HEK293 (cell line): Measurements from ENCODE around the gene USF1.
A peak's percentile ranks its signal among the peaks of the same experiment; 100 is the strongest.

Source experiments
- IKZF3 ChIP-seq: fragments of 450-650 bp; IDR thresholded peaks from 2 replicates; pipeline ENCODE4 v1.5.0; 2018; ENCODE audit warnings: missing biosample characterization, mild to moderate bottlenecking, missing genetic modification characterization, moderate library complexity
- SCRT2 ChIP-seq: fragments of 450-650 bp; formaldehyde crosslinking; IDR thresholded peaks from 2 replicates; pipeline ENCODE4 v1.5.1; 2016; ENCODE audit warnings: missing biosample characterization, missing genetic modification characterization
- SP2 ChIP-seq: fragments of 450-650 bp; formaldehyde crosslinking; IDR thresholded peaks from 2 replicates; pipeline ENCODE4 v1.5.1; 2016; ENCODE audit warnings: missing biosample characterization, missing genetic modification characterization
- SP7 ChIP-seq: fragments of 450-650 bp; formaldehyde crosslinking; IDR thresholded peaks from 2 replicates; pipeline ENCODE4 v1.5.1; 2016; ENCODE audit warnings: missing biosample characterization, missing genetic modification characterization
- ZBTB8A ChIP-seq: fragments of 450-650 bp; formaldehyde crosslinking; IDR thresholded peaks from 2 replicates; pipeline ENCODE4 v1.5.1; 2016; ENCODE audit warnings: missing biosample characterization, missing genetic modification characterization
- ZFP69B ChIP-seq: fragments of 450-650 bp; formaldehyde crosslinking; IDR thresholded peaks from 2 replicates; pipeline ENCODE4 v1.5.1; 2016; ENCODE audit warnings: missing biosample characterization, missing genetic modification characterization
- ZNF138 ChIP-seq: fragments of 450-650 bp; formaldehyde crosslinking; IDR thresholded peaks from 2 replicates; pipeline ENCODE4 v1.5.1; 2016; ENCODE audit warnings: missing biosample characterization, missing genetic modification characterization, borderline replicate concordance
- ZNF140 ChIP-seq: fragments of 450-650 bp; formaldehyde crosslinking; IDR thresholded peaks from 2 replicates; pipeline ENCODE4 v1.5.1; 2016; ENCODE audit warnings: missing biosample characterization, missing genetic modification characterization
- ZNF169 ChIP-seq: fragments of 450-650 bp; formaldehyde crosslinking; IDR thresholded peaks from 2 replicates; pipeline ENCODE4 v1.5.1; 2016; ENCODE audit warnings: missing biosample characterization, missing genetic modification characterization
- ZNF292 ChIP-seq: fragments of 450-650 bp; formaldehyde crosslinking; IDR thresholded peaks from 2 replicates; pipeline ENCODE4 v1.5.1; 2016; ENCODE audit warnings: low read depth, missing biosample characterization, missing genetic modification characterization, borderline replicate concordance
- ZNF341 ChIP-seq: fragments of 450-650 bp; formaldehyde crosslinking; IDR thresholded peaks from 2 replicates; pipeline ENCODE4; 2016; ENCODE audit warnings: low read depth, missing biosample characterization, missing genetic modification characterization
- ZNF37A ChIP-seq: fragments of 450-650 bp; IDR thresholded peaks from 2 replicates; pipeline ENCODE4 v1.5.1; 2018; ENCODE audit warnings: missing biosample characterization, missing genetic modification characterization
- ZNF394 ChIP-seq: fragments of 450-650 bp; formaldehyde crosslinking; IDR thresholded peaks from 2 replicates; pipeline ENCODE4 v1.5.1; 2016; ENCODE audit warnings: missing biosample characterization, missing genetic modification characterization, mild to moderate bottlenecking, moderate library complexity, borderline replicate concordance
- ZNF571 ChIP-seq: fragments of 450-650 bp; formaldehyde crosslinking; IDR thresholded peaks from 2 replicates; pipeline ENCODE4 v1.5.0; 2017; ENCODE audit warnings: missing biosample characterization, missing genetic modification characterization
- ZNF585B ChIP-seq: fragments of 450-650 bp; formaldehyde crosslinking; IDR thresholded peaks from 2 replicates; pipeline ENCODE4 v1.5.1; 2016; ENCODE audit warnings: missing biosample characterization, missing genetic modification characterization
- ZNF610 ChIP-seq: fragments of 450-650 bp; formaldehyde crosslinking; IDR thresholded peaks from 2 replicates; pipeline ENCODE4 v1.5.1; 2016; ENCODE audit warnings: missing biosample characterization, missing genetic modification characterization, borderline replicate concordance
- ZNF629 ChIP-seq: fragments of 450-650 bp; formaldehyde crosslinking; IDR thresholded peaks from 2 replicates; pipeline ENCODE4 v1.5.1; 2017; ENCODE audit warnings: missing biosample characterization, missing genetic modification characterization
- ZNF654 ChIP-seq: fragments of 450-650 bp; formaldehyde crosslinking; IDR thresholded peaks from 2 replicates; pipeline ENCODE4 v1.5.1; 2016; ENCODE audit warnings: low read depth, missing biosample characterization, missing genetic modification characterization
- ZNF660 ChIP-seq: fragments of 450-650 bp; IDR thresholded peaks from 2 replicates; pipeline ENCODE4 v1.5.1; 2018; ENCODE audit warnings: missing biosample characterization, mild to moderate bottlenecking, missing genetic modification characterization
- ZNF747 ChIP-seq: fragments of 450-650 bp; formaldehyde crosslinking; IDR thresholded peaks from 2 replicates; pipeline ENCODE4 v1.5.1; 2016; ENCODE audit warnings: missing biosample characterization, missing genetic modification characterization
- ZNF776 ChIP-seq: fragments of 450-650 bp; formaldehyde crosslinking; IDR thresholded peaks from 2 replicates; pipeline ENCODE4 v1.5.0; 2017; ENCODE audit warnings: missing biosample characterization, missing genetic modification characterization, borderline replicate concordance
- TF ChIP-seq, protein P1 (sequence below): fragments of 450-650 bp; formaldehyde crosslinking; IDR thresholded peaks from 2 replicates; pipeline ENCODE4 v1.5.1; 2016; ENCODE audit warnings: missing biosample characterization, missing genetic modification characterization, low read depth
- TF ChIP-seq, protein P2 (sequence below): fragments of 450-650 bp; formaldehyde crosslinking; IDR thresholded peaks from 2 replicates; pipeline ENCODE4 v1.5.0; 2017; ENCODE audit warnings: missing biosample characterization, missing genetic modification characterization, borderline replicate concordance
- TF ChIP-seq, protein P3 (sequence below): fragments of 450-650 bp; formaldehyde crosslinking; IDR thresholded peaks from 2 replicates; pipeline ENCODE4 v1.5.1; 2016; ENCODE audit warnings: missing biosample characterization, missing genetic modification characterization
- TF ChIP-seq, protein P4 (sequence below): fragments of 450-650 bp; formaldehyde crosslinking; IDR thresholded peaks from 2 replicates; pipeline ENCODE4 v1.5.1; 2016; ENCODE audit warnings: missing biosample characterization, missing genetic modification characterization
- TF ChIP-seq, protein P5 (sequence below): fragments of 450-650 bp; formaldehyde crosslinking; IDR thresholded peaks from 2 replicates; pipeline ENCODE4 v1.5.1; 2016; ENCODE audit warnings: missing biosample characterization, missing genetic modification characterization
- TF ChIP-seq, protein P6 (sequence below): fragments of 450-650 bp; formaldehyde crosslinking; optimal IDR thresholded peaks from 2 replicates; pipeline ENCODE3; 2016; ENCODE audit warnings: missing biosample characterization, mild to moderate bottlenecking, missing genetic modification characterization

The USF1 gene

DNA sequence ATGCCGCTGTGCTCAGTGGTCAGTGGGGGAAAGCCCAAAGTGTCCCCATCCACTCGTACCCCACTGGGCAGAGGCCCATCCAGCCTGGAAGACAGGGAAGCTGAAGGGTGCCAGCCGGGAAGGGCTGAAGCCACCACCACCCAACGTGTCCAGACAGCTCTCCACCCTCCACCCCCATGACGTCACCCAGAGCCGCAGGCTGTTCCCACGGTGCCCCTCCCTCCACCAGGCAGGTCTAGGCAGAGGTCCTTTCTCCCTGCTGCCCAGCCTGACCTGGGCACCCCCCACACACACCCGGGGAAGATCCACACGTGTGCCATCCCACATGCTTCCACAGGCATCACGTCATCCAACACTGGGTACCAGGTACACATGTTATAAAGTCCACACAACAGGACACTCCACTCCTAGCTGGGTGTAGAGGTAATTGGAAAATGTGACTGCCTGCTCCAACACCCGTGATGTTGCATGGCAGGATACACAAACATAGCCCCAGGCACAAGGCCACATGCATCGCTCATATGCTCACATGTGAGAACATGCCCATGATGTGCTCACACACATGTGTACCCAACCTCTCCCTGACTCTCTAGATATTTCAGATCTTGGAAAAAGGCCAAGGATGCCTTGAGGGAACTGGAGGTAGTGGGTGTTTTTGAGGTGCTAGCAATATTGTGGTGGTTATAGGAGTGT, 29.0 kb upstream of the USF1 start (continued):
- TF ChIP-seq, protein P1, sequence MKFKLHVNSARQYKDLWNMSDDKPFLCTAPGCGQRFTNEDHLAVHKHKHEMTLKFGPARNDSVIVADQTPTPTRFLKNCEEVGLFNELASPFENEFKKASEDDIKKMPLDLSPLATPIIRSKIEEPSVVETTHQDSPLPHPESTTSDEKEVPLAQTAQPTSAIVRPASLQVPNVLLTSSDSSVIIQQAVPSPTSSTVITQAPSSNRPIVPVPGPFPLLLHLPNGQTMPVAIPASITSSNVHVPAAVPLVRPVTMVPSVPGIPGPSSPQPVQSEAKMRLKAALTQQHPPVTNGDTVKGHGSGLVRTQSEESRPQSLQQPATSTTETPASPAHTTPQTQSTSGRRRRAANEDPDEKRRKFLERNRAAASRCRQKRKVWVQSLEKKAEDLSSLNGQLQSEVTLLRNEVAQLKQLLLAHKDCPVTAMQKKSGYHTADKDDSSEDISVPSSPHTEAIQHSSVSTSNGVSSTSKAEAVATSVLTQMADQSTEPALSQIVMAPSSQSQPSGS (tag by site-specific recombination), result peak; percentile 92
- TF ChIP-seq ZNF169, result no peak
- TF ChIP-seq, protein P2, sequence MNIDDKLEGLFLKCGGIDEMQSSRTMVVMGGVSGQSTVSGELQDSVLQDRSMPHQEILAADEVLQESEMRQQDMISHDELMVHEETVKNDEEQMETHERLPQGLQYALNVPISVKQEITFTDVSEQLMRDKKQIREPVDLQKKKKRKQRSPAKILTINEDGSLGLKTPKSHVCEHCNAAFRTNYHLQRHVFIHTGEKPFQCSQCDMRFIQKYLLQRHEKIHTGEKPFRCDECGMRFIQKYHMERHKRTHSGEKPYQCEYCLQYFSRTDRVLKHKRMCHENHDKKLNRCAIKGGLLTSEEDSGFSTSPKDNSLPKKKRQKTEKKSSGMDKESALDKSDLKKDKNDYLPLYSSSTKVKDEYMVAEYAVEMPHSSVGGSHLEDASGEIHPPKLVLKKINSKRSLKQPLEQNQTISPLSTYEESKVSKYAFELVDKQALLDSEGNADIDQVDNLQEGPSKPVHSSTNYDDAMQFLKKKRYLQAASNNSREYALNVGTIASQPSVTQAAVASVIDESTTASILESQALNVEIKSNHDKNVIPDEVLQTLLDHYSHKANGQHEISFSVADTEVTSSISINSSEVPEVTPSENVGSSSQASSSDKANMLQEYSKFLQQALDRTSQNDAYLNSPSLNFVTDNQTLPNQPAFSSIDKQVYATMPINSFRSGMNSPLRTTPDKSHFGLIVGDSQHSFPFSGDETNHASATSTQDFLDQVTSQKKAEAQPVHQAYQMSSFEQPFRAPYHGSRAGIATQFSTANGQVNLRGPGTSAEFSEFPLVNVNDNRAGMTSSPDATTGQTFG (tag by site-specific recombination), result no peak
- TF ChIP-seq ZNF341, result peak; percentile 90
- no peak for TF ChIP-seq ZNF37A (tag by site-specific recombination)
- TF ChIP-seq, protein P3, sequence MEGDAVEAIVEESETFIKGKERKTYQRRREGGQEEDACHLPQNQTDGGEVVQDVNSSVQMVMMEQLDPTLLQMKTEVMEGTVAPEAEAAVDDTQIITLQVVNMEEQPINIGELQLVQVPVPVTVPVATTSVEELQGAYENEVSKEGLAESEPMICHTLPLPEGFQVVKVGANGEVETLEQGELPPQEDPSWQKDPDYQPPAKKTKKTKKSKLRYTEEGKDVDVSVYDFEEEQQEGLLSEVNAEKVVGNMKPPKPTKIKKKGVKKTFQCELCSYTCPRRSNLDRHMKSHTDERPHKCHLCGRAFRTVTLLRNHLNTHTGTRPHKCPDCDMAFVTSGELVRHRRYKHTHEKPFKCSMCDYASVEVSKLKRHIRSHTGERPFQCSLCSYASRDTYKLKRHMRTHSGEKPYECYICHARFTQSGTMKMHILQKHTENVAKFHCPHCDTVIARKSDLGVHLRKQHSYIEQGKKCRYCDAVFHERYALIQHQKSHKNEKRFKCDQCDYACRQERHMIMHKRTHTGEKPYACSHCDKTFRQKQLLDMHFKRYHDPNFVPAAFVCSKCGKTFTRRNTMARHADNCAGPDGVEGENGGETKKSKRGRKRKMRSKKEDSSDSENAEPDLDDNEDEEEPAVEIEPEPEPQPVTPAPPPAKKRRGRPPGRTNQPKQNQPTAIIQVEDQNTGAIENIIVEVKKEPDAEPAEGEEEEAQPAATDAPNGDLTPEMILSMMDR (tag by site-specific recombination), result no peak
- 0 out of 2 replicates have a peak, but pooled peaks have one; percentile 28 for TF ChIP-seq SP2 (tag by site-specific recombination)
- TF ChIP-seq, protein P4, sequence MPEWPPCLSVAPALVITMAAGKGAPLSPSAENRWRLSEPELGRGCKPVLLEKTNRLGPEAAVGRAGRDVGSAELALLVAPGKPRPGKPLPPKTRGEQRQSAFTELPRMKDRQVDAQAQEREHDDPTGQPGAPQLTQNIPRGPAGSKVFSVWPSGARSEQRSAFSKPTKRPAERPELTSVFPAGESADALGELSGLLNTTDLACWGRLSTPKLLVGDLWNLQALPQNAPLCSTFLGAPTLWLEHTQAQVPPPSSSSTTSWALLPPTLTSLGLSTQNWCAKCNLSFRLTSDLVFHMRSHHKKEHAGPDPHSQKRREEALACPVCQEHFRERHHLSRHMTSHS, result no peak
- TF ChIP-seq ZNF394 (tag by site-specific recombination), result peak; percentile 22; the same call in 1 of the 2 replicates
- no peak for TF ChIP-seq ZNF140 (tag by site-specific recombination)
- no peak for TF ChIP-seq ZNF660 (tag by site-specific recombination)
- no peak for TF ChIP-seq ZNF138 (tag by site-specific recombination)
- peak; percentile 17; the same call in 1 of the 2 replicates for TF ChIP-seq ZFP69B (tag by site-specific recombination)
- TF ChIP-seq, protein P5, sequence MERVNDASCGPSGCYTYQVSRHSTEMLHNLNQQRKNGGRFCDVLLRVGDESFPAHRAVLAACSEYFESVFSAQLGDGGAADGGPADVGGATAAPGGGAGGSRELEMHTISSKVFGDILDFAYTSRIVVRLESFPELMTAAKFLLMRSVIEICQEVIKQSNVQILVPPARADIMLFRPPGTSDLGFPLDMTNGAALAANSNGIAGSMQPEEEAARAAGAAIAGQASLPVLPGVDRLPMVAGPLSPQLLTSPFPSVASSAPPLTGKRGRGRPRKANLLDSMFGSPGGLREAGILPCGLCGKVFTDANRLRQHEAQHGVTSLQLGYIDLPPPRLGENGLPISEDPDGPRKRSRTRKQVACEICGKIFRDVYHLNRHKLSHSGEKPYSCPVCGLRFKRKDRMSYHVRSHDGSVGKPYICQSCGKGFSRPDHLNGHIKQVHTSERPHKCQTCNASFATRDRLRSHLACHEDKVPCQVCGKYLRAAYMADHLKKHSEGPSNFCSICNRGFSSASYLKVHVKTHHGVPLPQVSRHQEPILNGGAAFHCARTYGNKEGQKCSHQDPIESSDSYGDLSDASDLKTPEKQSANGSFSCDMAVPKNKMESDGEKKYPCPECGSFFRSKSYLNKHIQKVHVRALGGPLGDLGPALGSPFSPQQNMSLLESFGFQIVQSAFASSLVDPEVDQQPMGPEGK (tag by site-specific recombination), result no peak
- no peak for TF ChIP-seq IKZF3 (tag by site-specific recombination)
- 0 out of 2 replicates have a peak, but pooled peaks have one; percentile 3 for TF ChIP-seq ZNF585B (tag by site-specific recombination)
- no peak for TF ChIP-seq ZNF654 (tag by site-specific recombination)
- TF ChIP-seq ZNF776, result no peak
- TF ChIP-seq ZBTB8A (tag by site-specific recombination), result peak; percentile 25; the same call in 1 of the 2 replicates
- peak; percentile 71 for TF ChIP-seq ZNF629 (tag by site-specific recombination)
- TF ChIP-seq ZNF610 (tag by site-specific recombination), result no peak
- TF ChIP-seq SCRT2 (tag by site-specific recombination), result peak; percentile 89
- no peak for TF ChIP-seq SP7 (tag by site-specific recombination)
- TF ChIP-seq ZNF292 (tag by site-specific recombination), result no peak
- no peak for TF ChIP-seq ZNF747 (tag by site-specific recombination)
- TF ChIP-seq, protein P6, sequence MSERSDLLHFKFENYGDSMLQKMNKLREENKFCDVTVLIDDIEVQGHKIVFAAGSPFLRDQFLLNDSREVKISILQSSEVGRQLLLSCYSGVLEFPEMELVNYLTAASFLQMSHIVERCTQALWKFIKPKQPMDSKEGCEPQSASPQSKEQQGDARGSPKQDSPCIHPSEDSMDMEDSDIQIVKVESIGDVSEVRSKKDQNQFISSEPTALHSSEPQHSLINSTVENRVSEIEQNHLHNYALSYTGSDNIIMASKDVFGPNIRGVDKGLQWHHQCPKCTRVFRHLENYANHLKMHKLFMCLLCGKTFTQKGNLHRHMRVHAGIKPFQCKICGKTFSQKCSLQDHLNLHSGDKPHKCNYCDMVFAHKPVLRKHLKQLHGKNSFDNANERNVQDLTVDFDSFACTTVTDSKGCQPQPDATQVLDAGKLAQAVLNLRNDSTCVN (tag by site-specific recombination), result no peak
- TF ChIP-seq ZNF571, result 0 out of 2 replicates have a peak, but pooled peaks have one; percentile 34
